HepG2 (cell line): ENCODE results near the gene CD4. TPM values are rescaled to one million over a fixed set of nuclear protein-coding genes. Genes with fewer than 3 reads are reported as not detected.

Experiments used
- ATF5 ChIP-seq: sonication (generic); formaldehyde crosslinking; IDR thresholded peaks from 2 replicates; pipeline ENCODE4 v1.4.0; 2020; ENCODE audit warnings: mild to moderate bottlenecking, low read depth, missing genetic modification reagents
- CEBPB ChIP-seq: IDR thresholded peaks from 2 replicates; pipeline ENCODE4 v1.6.1; 2011; ENCODE audit warnings: low read depth, low read length, improper control_type of control experiment, borderline replicate concordance
- GFI1 ChIP-seq: sonication (generic); formaldehyde crosslinking; IDR thresholded peaks from 2 replicates; pipeline ENCODE4 v1.5.0; 2020; ENCODE audit warnings: missing genetic modification reagents, mild to moderate bottlenecking, borderline replicate concordance
- GMEB1 ChIP-seq: sonication (generic); formaldehyde crosslinking; IDR thresholded peaks from 2 replicates; pipeline ENCODE4 v1.5.1; 2020; ENCODE audit warnings: missing genetic modification reagents, mild to moderate bottlenecking, borderline replicate concordance
- HNRNPUL1 ChIP-seq: fragments of 200-400 bp; formaldehyde crosslinking; IDR thresholded peaks from 2 replicates; pipeline ENCODE4 v1.6.1; 2017; ENCODE audit warnings: low read depth, mild to moderate bottlenecking, low read length, moderate library complexity
- KLF9 ChIP-seq: IDR thresholded peaks from 2 replicates; pipeline ENCODE4 v1.6.1; 2016; ENCODE audit warnings: low read depth
- MAFK ChIP-seq, 2 experiments: IDR thresholded peaks in 1 of 2; conservative IDR thresholded peaks in 1 of 2; 2 replicates each; pipeline ENCODE4 v1.6.1; 2011; ENCODE audit warnings: improper control_type of control experiment in 2 of 2, low read length in 2 of 2
- MED1 ChIP-seq: sonication (generic); formaldehyde crosslinking; IDR thresholded peaks from 2 replicates; pipeline ENCODE4 v1.4.0; 2020; ENCODE audit warnings: missing genetic modification reagents
- NFE2L2 ChIP-seq: fragments of 150-350 bp; IDR thresholded peaks from 2 replicates; pipeline ENCODE4 v1.6.1; 2014; ENCODE audit warnings: low read length
- NONO ChIP-seq, 2 experiments: fragments of 450-650 bp in 1 of 2; sonication (generic) in 1 of 2; formaldehyde crosslinking in 1 of 2; IDR thresholded peaks in 1 of 2; conservative IDR thresholded peaks in 1 of 2; 2 replicates each; pipeline versions ENCODE4 v1.6.1 to v1.8.0; 2017 to 2022; ENCODE audit warnings: mild to moderate bottlenecking in 1 of 2, missing genetic modification reagents in 1 of 2, moderate library complexity in 1 of 2
- NR2F2 ChIP-seq: IDR thresholded peaks from 2 replicates; pipeline ENCODE4 v1.6.1; 2012; ENCODE audit warnings: low read depth, inconsistent platforms, borderline replicate concordance
- RBFOX2 ChIP-seq: fragments of 200-400 bp; formaldehyde crosslinking; IDR thresholded peaks from 2 replicates; pipeline ENCODE4 v1.6.1; 2017; ENCODE audit warnings: low read depth, mild to moderate bottlenecking, low read length
- UBTF ChIP-seq: sonication (generic); formaldehyde crosslinking; IDR thresholded peaks from 2 replicates; pipeline ENCODE4 v1.4.0; 2020; ENCODE audit warnings: mild to moderate bottlenecking, missing genetic modification reagents
- ZNF18 ChIP-seq: sonication (generic); formaldehyde crosslinking; IDR thresholded peaks from 2 replicates; pipeline ENCODE4 v1.8.0; 2022; ENCODE audit warnings: mild to moderate bottlenecking, missing genetic modification reagents; ENCODE audit not compliant: insufficient replicate concordance
- ZNF234 ChIP-seq: sonication (generic); formaldehyde crosslinking; conservative IDR thresholded peaks from 2 replicates; pipeline ENCODE4 v1.5.1; 2020; ENCODE audit warnings: mild to moderate bottlenecking, missing genetic modification reagents
- ZNF24 ChIP-seq: fragments of 450-650 bp; IDR thresholded peaks from 2 replicates; pipeline ENCODE4 v1.6.1; 2017; ENCODE audit warnings: antibody characterized with exemption, mild to moderate bottlenecking
- ZNF503 ChIP-seq: sonication (generic); formaldehyde crosslinking; IDR thresholded peaks from 2 replicates; pipeline ENCODE4 v1.4.0; 2020; ENCODE audit warnings: missing genetic modification reagents
- ZNF547 ChIP-seq: sonication (generic); formaldehyde crosslinking; IDR thresholded peaks from 2 replicates; pipeline ENCODE4 v1.5.1; 2020; ENCODE audit warnings: mild to moderate bottlenecking, missing genetic modification reagents
- ZNF878 ChIP-seq: sonication (generic); formaldehyde crosslinking; IDR thresholded peaks from 2 replicates; pipeline ENCODE4 v1.8.1; 2023; ENCODE audit warnings: mild to moderate bottlenecking, missing genetic modification reagents, moderate library complexity
- ZNF883 ChIP-seq: sonication (generic); formaldehyde crosslinking; IDR thresholded peaks from 2 replicates; pipeline ENCODE4 v1.5.1; 2020; ENCODE audit warnings: mild to moderate bottlenecking, missing genetic modification reagents; ENCODE audit errors: not compliant biosample characterization
- ZSCAN20 ChIP-seq: sonication (generic); formaldehyde crosslinking; IDR thresholded peaks from 2 replicates; pipeline ENCODE4 v1.4.0; 2020; ENCODE audit warnings: missing genetic modification reagents, mild to moderate bottlenecking, borderline replicate concordance
- polyA plus RNA-seq, 8 experiments: library from polyadenylated mRNA; depleted of rRNA in 3 of 8; stranded (reverse) in 7 of 8; unstranded in 1 of 8; fragments of >200 nt; fragmentation: Illumina TruSeq in 4 of 8; extraction: Trizol in 4 of 8; gene quantifications; 2 replicates each; pipeline versions ENCODE4 v1.2.1 to v1.2.3, GENCODE V29; 2011 to 2016; ENCODE audit warnings: low read depth in 4 of 8, missing spikeins in 1 of 8, mixed read lengths in 1 of 8; ENCODE audit not compliant: insufficient read depth in 1 of 8
- total RNA-seq, 5 experiments: library from RNA; depleted of rRNA; stranded (reverse); fragments of >200 nt; fragmentation: Illumina TruSeq; extraction: Trizol; gene quantifications; 2 replicates each; pipeline ENCODE4 v1.2.3, GENCODE V29; 2016; ENCODE audit warnings: low read depth in 1 of 5

Gene CD4
- total and polyA plus RNA-seq, 2 of the 13 experiments (the other 11 are each of a cell fraction or from before 2014, with no cell fraction given) = 0.07 to 0.95 TPM

GRCh38 chr12:6766651-6767349 is 22.5 kb upstream of the CD4 start (continued):
- TF ChIP-seq NFE2L2 (no peak), ZNF503 (CRISPR knock-in tag) (no peak), RBFOX2 (peak; percentile 73), ZNF24 (no peak), NR2F2 (peak; percentile 18; the same call in 1 of the 2 replicates), ZNF18 (CRISPR knock-in tag) (peak; percentile 34), GMEB1 (CRISPR knock-in tag) (no peak), MED1 (peak; percentile 34; the same call in 1 of the 2 replicates), ZNF878 (CRISPR knock-in tag) (no peak; the same call in 1 of the 2 replicates), KLF9 (CRISPR knock-in tag) (no peak), CEBPB (no peak), GFI1 (CRISPR knock-in tag) (no peak), ZNF234 (CRISPR knock-in tag) (no peak), ZNF547 (CRISPR knock-in tag) (0 out of 2 replicates have a peak, but pooled peaks have one; percentile 2), ZNF883 (no peak), NONO (IDR thresholded peaks at IDR 0.05) (no peak), NONO (CRISPR knock-in tag; conservative IDR thresholded peaks at IDR 0.05) (no peak), ATF5 (CRISPR knock-in tag) (0 out of 2 replicates have a peak, but pooled peaks have one; percentile 49), UBTF (CRISPR knock-in tag) (peak; percentile 94), ZSCAN20 (CRISPR knock-in tag) (0 out of 2 replicates have a peak, but pooled peaks have one; percentile 35), MAFK (conservative IDR thresholded peaks at IDR 0.05 in 1 of 2, IDR thresholded peaks at IDR 0.05 in 1 of 2; ENCODE audit: low read length in 2 of 2) (no peak), HNRNPUL1 (no peak)
